ENCODE results near the gene YPEL4.

DNA sequence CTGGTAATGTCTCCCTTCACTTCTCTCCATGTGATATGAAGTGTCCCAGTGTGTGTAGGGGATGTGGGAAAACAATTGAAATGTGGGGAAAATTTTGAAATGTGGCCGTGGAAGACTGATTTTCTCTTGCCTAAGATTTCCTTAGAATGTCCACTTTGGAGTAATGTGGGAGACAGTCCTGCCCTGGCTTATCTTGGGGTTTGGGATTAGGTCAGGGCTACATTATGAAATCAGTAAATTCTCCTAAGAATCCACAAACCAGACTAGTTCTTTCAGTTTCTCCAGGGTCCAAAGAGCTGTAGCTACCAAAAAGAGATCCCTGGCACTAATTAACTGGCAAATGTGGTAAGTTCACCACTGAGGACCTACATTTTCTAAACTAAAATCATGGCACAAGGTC is 22.8 kb downstream of the YPEL4 start:
- TF ChIP-seq, protein P1, sequence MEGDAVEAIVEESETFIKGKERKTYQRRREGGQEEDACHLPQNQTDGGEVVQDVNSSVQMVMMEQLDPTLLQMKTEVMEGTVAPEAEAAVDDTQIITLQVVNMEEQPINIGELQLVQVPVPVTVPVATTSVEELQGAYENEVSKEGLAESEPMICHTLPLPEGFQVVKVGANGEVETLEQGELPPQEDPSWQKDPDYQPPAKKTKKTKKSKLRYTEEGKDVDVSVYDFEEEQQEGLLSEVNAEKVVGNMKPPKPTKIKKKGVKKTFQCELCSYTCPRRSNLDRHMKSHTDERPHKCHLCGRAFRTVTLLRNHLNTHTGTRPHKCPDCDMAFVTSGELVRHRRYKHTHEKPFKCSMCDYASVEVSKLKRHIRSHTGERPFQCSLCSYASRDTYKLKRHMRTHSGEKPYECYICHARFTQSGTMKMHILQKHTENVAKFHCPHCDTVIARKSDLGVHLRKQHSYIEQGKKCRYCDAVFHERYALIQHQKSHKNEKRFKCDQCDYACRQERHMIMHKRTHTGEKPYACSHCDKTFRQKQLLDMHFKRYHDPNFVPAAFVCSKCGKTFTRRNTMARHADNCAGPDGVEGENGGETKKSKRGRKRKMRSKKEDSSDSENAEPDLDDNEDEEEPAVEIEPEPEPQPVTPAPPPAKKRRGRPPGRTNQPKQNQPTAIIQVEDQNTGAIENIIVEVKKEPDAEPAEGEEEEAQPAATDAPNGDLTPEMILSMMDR (conservative IDR thresholded peaks at IDR 0.05; ENCODE audit: low read depth, low read length) = no peak
- TF ChIP-seq EZH2 (IDR thresholded peaks at IDR 0.05; ENCODE audit: borderline replicate concordance, low read depth, low read length, poor library complexity, severe bottlenecking) = no peak
